Astrocyte (in vitro differentiated cells and primary cell): ENCODE data around the gene PTPRB. TPM values are rescaled to one million over a fixed set of nuclear protein-coding genes. Genes with fewer than 3 reads are reported as not detected.
A peak's percentile ranks its signal among the peaks of the same experiment; 100 is the strongest.

Source experiments
- DNase-seq: peaks from one replicate; pipeline ENCODE4 v3.0.0-alpha.2; 2010; ENCODE audit warnings: low read depth
- FAIRE-seq: peaks from 2 replicates; lab custom pipeline; 2011; peaks lifted over from hg19 to GRCh38; lab: Jason Lieb, UNC
- H2AFZ ChIP-seq: 2 replicates; pipeline ENCODE4 v1.6.0; 2012; ENCODE audit warnings: low read depth, low read length, inconsistent platforms
- H3K27ac ChIP-seq: 2 replicates; pipeline ENCODE4 v1.5.1; 2011; ENCODE audit warnings: low read depth, low read length, inconsistent platforms
- H3K27me3 ChIP-seq: 2 replicates; pipeline ENCODE4 v1.6.0; 2011; ENCODE audit warnings: low read length, inconsistent platforms; ENCODE audit not compliant: insufficient read depth
- H3K36me3 ChIP-seq: 2 replicates; pipeline ENCODE4 v1.5.1; 2011; ENCODE audit warnings: low read length, inconsistent platforms; ENCODE audit not compliant: insufficient read depth
- H3K4me1 ChIP-seq: 2 replicates; pipeline ENCODE4 v1.5.1; 2011; ENCODE audit warnings: low read length, inconsistent platforms; ENCODE audit not compliant: insufficient read depth
- H3K4me2 ChIP-seq: 2 replicates; pipeline ENCODE4 v1.6.0; 2012; ENCODE audit warnings: low read length, inconsistent platforms
- H3K4me3 ChIP-seq: 2 replicates; pipeline ENCODE4 v1.5.1; 2011; ENCODE audit warnings: low read depth, mild to moderate bottlenecking, low read length, inconsistent platforms; ENCODE audit not compliant: insufficient read depth
- H3K79me2 ChIP-seq: 2 replicates; pipeline ENCODE4 v1.6.0; 2012; ENCODE audit warnings: mild to moderate bottlenecking, low read length, inconsistent platforms; ENCODE audit not compliant: insufficient read depth
- H3K9ac ChIP-seq: 2 replicates; pipeline ENCODE4 v1.6.0; 2012; ENCODE audit warnings: mild to moderate bottlenecking, low read length, inconsistent platforms
- H3K9me3 ChIP-seq: 2 replicates; pipeline ENCODE4 v1.5.1; 2012; ENCODE audit warnings: low read depth, mild to moderate bottlenecking, low read length, inconsistent platforms; ENCODE audit not compliant: insufficient read depth
- H4K20me1 ChIP-seq: 2 replicates; pipeline ENCODE4 v1.6.0; 2012; ENCODE audit warnings: low read length, inconsistent platforms; ENCODE audit not compliant: insufficient read depth
- H3K27ac Mint-ChIP-seq: one replicate; pipeline ENCODE4 v1.8.0; 2021; ENCODE audit warnings: mild to moderate bottlenecking, mixed read lengths; ENCODE audit not compliant: unreplicated experiment
- H3K27me3 Mint-ChIP-seq: one replicate; pipeline ENCODE4 v1.8.0; 2021; ENCODE audit warnings: low read depth, mixed read lengths; ENCODE audit not compliant: unreplicated experiment
- H3K36me3 Mint-ChIP-seq: one replicate; pipeline ENCODE4 v1.8.0; 2021; ENCODE audit warnings: low read depth, mixed read lengths; ENCODE audit not compliant: unreplicated experiment
- H3K4me1 Mint-ChIP-seq: one replicate; pipeline ENCODE4 v1.8.0; 2021; ENCODE audit warnings: low read depth, mixed read lengths; ENCODE audit not compliant: unreplicated experiment
- H3K4me3 Mint-ChIP-seq: one replicate; pipeline ENCODE4 v1.8.0; 2021; ENCODE audit warnings: mild to moderate bottlenecking, moderate library complexity, mixed read lengths; ENCODE audit not compliant: unreplicated experiment
- H3K9me3 Mint-ChIP-seq: one replicate; pipeline ENCODE4 v1.8.0; 2021; ENCODE audit warnings: mild to moderate bottlenecking, mixed read lengths; ENCODE audit not compliant: unreplicated experiment
- CTCF ChIP-seq: IDR thresholded peaks from 2 replicates; pipeline ENCODE4 v1.5.1; 2011; ENCODE audit warnings: low read depth, mild to moderate bottlenecking, inconsistent platforms, low read length, moderate library complexity; ENCODE audit not compliant: insufficient read depth
- EZH2 ChIP-seq: IDR thresholded peaks from 2 replicates; pipeline ENCODE4 v1.6.1; 2012; ENCODE audit warnings: mild to moderate bottlenecking, low read length, inconsistent platforms; ENCODE audit not compliant: insufficient read depth
- total RNA-seq: library from RNA; stranded (reverse); gene quantifications from 2 replicates; pipeline ENCODE4 v1.2.1, GENCODE V29; 2021

PTPRB gene
- total RNA-seq, 1 donor from 2014 or later, result 2.5 TPM

GRCh38 chr12:70590549-70591226 is 46.5 kb downstream of the PTPRB start:
- H3K4me1 Mint-ChIP-seq, result no peaks in the 10 kb centered on the region
- H3K27ac ChIP-seq, result no peak overlapping the region
- no peak overlapping the region for H2AFZ ChIP-seq
- no peak overlapping the region for H3K4me3 ChIP-seq
- no peak overlapping the region for H3K4me2 ChIP-seq
- no peaks in the 10 kb centered on the region for H3K4me1 ChIP-seq
- peak overlapping the region; percentile 64 for H3K27ac Mint-ChIP-seq
- H3K9me3 Mint-ChIP-seq, result no peaks in the 10 kb centered on the region
- DNase-seq, result no peak
- H4K20me1 ChIP-seq, result no peaks in the 10 kb centered on the region
- no peaks in the 10 kb centered on the region for H3K79me2 ChIP-seq
- no peak overlapping the region for H3K9ac ChIP-seq
- H3K4me3 Mint-ChIP-seq, result no peak overlapping the region
- H3K27me3 ChIP-seq, result no peaks in the 10 kb centered on the region
- H3K27me3 Mint-ChIP-seq, result no peaks in the 10 kb centered on the region
- no peaks in the 10 kb centered on the region for H3K36me3 Mint-ChIP-seq
- no peak for FAIRE-seq
- H3K36me3 ChIP-seq, result peaks cover 3% of the 10 kb centered on the region
- TF ChIP-seq EZH2 (no peak), CTCF (no peak)
- no peaks in the 10 kb centered on the region for H3K9me3 ChIP-seq

DNA sequence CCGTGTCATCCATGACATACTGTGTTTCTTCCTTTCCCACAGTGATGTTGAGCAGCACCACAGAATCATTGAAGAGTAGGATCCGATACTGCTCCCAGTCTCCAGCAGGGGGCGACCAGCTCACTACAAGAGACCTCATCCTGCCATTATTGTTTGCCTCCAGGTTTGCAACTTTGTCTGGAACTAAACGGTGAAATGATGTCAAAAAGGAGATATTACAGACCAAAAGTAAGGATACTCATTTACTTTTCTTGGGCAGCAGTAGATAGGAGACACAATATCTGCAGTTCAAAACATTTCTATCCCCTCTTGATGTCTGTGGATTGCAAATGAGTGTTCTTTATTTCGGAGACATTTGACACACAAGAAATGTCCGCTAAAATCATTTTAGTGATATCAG is 47.2 kb downstream of the PTPRB start:
- H3K9ac ChIP-seq, result no peak overlapping the region
- Mint-ChIP-seq H3K4me1 (no peaks in the 10 kb centered on the region), H3K27me3 (no peaks in the 10 kb centered on the region), H3K4me3 (no peak overlapping the region), H3K36me3 (no peaks in the 10 kb centered on the region), H3K9me3 (no peaks in the 10 kb centered on the region), H3K27ac (no peak overlapping the region)
- TF ChIP-seq CTCF (peak; percentile 89), EZH2 (no peak)
- no peak overlapping the region for H3K4me2 ChIP-seq
- no peak overlapping the region for H2AFZ ChIP-seq
- no peaks in the 10 kb centered on the region for H3K27me3 ChIP-seq
- H4K20me1 ChIP-seq, result no peaks in the 10 kb centered on the region
- H3K79me2 ChIP-seq, result no peaks in the 10 kb centered on the region
- FAIRE-seq, result no peak
- H3K36me3 ChIP-seq, result peaks cover 5% of the 10 kb centered on the region
- H3K4me3 ChIP-seq, result no peak overlapping the region
- peak; percentile 61 for DNase-seq
- H3K27ac ChIP-seq, result no peak overlapping the region
- no peaks in the 10 kb centered on the region for H3K9me3 ChIP-seq
- H3K4me1 ChIP-seq, result no peaks in the 10 kb centered on the region

DNA sequence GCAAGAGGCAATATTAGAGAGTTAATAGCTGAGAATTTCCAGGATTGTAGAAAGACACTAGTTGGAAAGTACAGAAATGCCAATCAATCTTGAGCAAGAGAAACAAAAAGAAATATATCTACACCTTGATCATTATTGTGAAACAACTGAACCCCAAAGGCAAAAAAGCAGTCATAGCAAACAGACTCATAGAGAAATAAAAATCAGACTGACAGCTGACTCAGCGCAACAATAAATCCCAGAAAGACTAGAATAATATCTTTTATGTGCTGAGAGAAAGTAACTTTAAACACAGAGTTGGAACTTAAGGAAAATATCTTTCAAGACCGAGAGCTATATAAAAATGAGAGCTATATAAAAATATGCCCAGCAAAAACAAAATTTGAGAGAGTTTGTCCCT is 52.9 kb downstream of the PTPRB start:
- no peaks in the 10 kb centered on the region for H3K79me2 ChIP-seq
- Mint-ChIP-seq H3K27ac (no peak overlapping the region), H3K4me3 (no peak overlapping the region), H3K27me3 (no peaks in the 10 kb centered on the region), H3K36me3 (peaks cover 2% of the 10 kb centered on the region), H3K4me1 (peaks cover 2% of the 10 kb centered on the region), H3K9me3 (peaks cover 2% of the 10 kb centered on the region)
- H3K4me2 ChIP-seq, result no peak overlapping the region
- DNase-seq, result no peak
- H3K27ac ChIP-seq, result no peak overlapping the region
- H3K27me3 ChIP-seq, result no peaks in the 10 kb centered on the region
- no peaks in the 10 kb centered on the region for H3K9me3 ChIP-seq
- no peaks in the 10 kb centered on the region for H3K4me1 ChIP-seq
- no peak overlapping the region for H2AFZ ChIP-seq
- no peak overlapping the region for H3K9ac ChIP-seq
- H3K36me3 ChIP-seq, result peaks cover 4% of the 10 kb centered on the region
- no peak overlapping the region for H3K4me3 ChIP-seq
- TF ChIP-seq EZH2, result no peak
- H4K20me1 ChIP-seq, result no peaks in the 10 kb centered on the region
- no peak for FAIRE-seq
